Activated T-helper 9 cell treated with anti-CD3 and anti-CD28 coated beads, Interleukin-2, amount 50 U/mL, for 16 hours (primary cell): ENCODE data around the gene DCTN2.

Experiments used
- DNase-seq: peaks from one replicate; pipeline ENCODE4 v3.0.0-alpha.2; 2020; ENCODE audit warnings: low read depth

DCTN2 gene

DNA sequence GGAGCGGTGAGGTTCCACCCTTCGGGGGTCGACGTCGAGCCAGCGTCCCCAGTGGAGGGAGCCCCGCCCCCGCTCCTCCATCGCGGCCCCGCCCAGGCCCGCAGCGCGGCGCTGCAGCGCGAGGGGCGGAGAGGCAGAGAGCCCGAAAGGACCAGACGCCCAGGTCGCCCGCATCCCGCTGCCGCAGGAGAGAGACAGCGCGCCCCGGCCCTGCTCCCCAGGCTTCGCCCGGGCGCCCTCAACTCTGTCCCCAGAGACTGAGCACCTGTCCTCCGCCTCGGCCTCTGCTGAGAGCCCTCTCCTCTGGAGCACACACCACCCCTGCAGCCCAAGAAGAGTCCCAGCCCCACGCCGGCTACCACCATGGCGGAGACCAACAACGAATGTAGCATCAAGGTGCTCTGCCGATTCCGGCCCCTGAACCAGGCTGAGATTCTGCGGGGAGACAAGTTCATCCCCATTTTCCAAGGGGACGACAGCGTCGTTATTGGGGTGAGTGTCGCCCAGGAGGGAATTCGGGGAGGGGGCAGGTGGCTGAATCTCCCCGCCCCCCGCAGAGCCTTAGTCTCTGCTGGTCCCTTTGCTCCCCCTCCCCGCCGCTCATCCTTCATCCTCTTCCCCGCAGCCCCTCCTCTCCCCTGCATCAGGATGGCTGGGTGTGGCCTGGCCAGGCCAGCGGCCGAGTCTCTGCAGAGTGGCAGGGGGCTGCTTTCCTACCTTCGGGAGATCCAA, 3.1 kb upstream of the DCTN2 start, which contains the start of gene KIF5A:
Gene KIF5A, plus strand, starts transcription at position 136 of the 732 bp plus-strand sequence. Its CDS starts 228 bp downstream, at position 364.
- DNase-seq: peak; percentile 37

DNA sequence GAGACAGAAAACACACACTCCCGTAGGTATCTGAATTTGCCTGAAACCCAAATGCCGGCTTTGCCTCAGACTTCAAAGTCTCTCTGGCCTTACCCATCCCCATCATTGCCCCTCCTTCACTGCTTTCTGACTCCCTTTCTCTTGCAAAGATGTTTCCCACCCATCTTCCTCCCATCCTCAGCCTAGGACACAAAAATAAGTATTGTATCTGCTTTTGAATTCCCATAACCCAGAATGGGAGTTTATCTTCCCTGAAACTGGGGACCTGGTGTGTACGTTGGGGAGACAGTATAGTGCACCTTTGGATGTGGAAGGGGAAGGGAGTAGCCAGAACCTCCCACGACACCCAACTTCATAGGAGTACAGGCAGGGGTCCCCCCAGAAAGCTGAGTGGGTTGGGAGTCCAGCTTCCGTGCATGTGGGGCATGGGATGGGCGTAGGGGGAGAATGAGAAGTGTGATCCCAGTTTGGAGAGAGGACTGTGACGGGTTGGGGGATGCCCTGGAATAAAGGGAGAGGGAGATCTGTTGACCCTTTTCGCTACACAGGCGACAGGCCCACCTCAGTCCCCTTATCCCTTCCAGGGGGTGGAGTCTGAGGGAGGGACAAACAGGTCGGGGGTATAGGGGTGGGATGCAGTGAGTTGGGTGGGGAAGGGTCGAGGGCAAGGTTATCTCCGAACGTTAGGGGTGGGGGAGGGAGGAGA, 2.4 kb upstream of the DCTN2 start:
- no peak for DNase-seq

DNA sequence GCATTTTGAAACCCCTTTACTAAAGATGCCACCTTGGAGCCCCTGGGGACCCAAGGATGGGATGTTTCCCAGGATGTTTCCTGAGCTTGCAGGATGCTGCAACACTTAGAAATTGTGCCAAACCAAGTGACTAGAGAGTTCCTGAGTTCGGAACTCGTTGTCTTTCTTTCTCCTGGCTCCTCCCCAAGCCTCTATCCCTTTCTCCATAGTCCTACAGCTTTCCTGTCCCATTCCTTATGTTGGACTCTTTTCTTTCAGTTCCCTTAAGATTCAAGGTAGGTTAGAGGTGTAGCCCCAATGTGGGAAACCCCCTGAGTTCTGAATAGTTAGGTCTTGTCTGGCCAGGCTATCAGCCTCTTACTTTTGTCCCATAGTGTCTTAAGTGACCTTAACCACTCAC, 1.5 kb upstream of the DCTN2 start:
- no peak for DNase-seq

DNA sequence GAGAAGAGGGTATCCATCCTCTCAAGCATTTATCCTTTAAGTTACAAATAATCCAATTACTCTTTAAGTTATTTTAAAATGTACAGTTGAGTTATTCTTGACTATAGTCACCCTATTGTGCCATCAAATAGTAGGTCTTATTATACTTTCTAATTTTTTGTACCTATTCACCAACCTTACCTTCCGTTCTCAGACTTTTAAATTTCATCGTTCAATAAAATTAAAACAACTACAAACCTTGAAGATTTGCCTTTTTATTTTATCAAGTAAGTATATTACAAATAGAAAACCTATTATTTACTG, 972 bp upstream of the DCTN2 start:
- no peak for DNase-seq

DNA sequence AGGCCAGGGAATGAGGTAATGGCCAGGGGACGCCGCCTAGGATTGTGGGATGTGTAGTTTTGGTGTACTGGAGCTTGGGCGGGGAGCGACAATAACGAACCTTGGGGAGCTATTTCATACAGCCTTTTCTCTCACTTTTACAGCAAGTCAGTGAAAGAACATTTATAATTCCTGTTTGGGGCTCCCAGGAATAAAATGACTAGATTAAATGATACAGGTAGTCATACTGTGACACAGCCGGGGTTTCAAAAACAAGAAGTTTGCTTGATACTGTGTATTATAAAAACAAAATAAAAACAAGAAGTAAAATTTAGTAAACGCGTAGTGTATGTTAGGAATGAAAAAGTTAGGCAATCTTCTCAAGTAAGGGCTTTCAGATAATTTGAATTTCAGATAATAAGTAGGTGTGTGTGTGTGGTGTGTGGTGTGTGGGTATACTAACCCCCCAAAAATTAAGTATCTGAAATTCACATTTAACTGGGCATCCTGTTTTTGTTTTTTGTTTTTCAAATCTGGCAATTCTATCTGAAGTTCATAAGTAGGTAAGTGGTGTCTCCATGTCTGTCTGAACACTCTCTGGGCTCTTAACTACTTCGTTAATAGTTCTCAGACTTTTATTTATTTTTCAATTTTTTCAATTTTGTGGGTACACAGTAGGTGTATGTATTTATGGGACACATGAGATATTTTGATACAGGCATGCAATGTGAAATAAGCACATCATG, 458 bp upstream of the DCTN2 start:
- no peak for DNase-seq

DNA sequence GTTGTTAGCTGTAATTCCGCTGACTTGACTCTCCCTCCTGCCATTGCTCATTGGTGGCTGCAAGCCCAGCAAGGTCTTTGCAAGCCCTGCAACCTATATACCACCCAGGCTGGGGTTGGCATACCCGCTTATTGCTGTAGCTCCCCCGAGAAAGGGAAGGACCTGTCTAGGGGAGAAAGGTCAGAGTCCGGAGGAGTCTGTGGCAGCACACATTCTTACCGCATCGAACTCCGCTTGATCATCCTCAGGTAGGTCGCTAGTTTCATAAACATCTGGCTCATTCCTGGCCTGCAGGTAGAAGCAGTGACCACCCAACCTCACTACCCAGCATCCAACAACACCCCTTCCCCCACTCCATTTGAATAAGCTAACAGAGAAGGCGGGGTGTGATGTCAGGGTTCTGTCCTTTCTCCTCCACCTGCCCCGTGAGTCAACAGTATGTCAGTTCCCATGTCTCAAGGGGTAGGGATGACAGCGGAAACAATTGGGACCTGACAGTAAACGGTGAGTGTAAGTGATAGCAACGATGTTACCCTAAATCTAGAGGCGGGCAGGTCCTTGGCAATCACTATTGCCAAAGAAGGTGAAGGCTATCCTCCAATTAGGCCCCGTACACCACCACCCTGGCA, 1.1 kb downstream of the DCTN2 start:
- DNase-seq: no peak

DNA sequence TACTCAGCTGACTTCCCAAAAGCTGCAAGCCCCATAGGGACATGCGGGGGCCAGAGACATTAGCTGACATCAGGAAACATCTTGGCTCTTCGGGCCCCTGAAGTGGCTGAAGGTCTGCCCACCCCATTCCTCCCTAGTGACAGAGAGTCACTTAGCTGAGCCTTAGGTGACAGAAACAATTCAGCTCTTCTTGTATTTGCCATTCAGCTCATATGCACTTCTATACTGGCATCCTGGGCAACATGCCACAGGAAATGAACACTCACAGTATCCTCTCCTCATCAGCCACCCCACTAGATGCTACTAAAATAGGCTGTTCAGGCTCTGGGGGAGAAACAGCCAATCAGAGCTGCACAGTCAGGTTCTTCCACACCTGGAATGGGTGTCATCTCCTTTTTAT, 3.4 kb downstream of the DCTN2 start:
- DNase-seq: no peak

DNA sequence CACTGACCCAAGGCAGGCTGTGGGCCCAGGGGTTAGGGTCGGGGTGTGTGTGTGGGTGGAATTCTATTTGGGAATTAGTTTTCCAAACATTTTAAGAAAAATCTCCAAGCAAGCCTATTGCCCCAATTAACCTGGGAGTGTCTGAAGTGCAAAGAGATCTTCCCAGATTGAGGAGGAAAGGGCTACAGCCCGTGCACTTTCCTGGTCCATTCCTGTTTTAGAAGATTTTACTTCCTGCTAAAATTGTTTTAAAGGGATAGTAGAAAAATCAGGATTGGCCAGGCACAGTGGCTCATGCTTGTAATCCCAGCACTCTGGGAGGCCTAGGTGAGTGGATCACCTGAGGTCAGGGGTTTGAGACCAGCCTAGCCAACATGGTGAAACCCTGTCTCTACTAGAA, 5.3 kb downstream of the DCTN2 start:
- no peak for DNase-seq

DNA sequence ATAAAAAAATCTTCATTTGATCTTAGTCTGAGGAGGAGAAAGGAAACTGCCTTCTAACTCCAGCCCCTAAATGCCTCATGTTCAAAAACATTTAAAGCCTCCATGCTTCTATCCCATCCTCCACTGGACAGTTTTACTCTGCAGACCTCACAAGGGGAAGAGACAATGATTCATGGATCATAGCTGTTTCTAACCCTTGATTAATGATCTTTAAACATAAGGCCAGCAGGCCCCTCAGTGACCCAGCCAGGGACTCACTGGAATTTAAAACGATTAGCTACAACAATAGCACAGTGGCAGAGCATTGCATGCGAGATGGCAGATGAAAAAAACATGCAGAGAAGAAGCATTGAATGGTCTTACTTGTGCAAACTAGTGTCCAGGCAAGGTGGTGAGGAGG, 6.0 kb downstream of the DCTN2 start:
- DNase-seq: no peak

DNA sequence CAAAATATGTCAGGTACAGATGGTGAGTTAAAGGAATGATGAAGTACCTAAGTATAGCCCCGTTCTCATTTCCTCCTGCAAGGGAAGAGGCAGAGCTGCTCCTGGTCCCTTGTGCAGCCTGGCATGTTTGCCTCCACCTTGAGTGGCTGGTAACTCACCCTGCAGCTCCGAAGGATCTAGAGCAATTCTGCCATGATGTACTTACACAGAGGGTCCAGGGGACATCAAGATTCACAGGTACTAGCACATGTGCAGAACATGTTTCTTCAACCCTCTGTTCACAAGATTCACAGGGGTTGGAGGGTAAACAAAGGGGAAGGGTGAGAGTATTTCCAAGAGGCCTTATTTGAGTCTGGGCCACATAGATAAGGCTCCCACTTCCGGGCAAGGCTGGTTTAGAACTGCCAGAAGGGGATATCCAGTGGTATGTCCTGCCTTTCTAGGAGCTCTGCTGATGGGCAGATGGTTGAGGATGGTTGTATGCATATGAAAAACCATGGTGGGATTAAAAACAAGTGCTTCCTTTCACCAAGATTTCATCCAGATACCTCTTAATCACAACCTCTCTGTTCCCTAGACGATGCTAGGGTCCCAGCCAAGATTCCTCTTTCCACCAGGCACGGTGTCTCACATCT, 7.7 kb downstream of the DCTN2 start:
- no peak for DNase-seq

DNA sequence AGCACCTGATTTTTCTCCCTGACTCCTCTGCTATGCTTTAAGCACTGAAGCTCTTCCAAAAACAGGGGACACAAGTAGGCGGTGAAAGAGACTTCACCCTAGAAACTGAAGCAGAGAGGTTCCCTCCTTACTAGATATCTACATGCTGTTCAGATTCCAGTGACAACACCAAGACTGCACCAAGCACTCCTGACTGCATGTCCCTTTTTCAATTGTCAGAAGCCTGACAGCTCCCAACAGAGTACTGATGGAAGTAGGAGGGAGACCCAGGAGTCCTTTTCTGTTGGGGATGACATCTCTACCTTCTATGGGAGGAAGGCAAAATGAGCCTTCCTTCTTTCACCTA, 10.4 kb downstream of the DCTN2 start:
- no peak for DNase-seq

DNA sequence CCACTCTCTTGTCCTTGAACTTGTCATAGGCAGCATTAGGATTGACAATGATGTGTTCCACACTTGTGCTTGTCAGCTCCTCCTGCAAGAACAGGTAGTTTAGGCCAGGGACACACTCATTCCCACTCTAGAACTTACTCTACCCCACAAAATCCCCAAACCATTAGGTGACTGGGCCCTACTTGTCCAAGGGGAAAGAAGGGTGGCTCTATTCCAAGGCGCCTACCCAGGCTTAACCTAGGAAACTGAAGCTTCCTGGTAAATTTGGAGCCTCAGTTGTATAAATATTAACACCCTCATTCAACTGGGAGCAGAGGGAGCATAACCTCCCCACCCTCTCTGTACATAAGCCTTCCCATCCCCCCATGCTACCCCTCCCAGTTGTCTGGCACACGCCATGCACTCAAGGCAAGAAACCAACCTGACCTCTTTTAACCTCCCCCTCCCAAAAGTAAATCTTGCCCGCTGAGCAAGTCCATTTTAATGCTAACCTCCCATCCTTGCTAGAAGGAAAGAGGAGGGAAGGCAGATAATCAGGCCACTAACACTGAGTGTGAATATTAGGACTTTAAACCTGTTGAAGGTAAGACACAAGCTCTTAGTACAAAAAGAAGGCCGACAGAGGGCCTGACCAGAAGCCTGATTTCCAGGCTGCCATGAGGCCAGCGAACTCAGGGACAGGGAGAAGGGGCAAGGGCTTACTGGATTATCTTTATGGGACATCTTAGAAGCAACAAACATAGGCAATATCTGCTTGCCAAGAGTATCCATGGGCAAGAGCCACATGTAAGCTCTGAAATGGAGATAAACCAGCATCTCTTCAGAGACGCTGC, 11.0 kb downstream of the DCTN2 start:
- DNase-seq: no peak

DNA sequence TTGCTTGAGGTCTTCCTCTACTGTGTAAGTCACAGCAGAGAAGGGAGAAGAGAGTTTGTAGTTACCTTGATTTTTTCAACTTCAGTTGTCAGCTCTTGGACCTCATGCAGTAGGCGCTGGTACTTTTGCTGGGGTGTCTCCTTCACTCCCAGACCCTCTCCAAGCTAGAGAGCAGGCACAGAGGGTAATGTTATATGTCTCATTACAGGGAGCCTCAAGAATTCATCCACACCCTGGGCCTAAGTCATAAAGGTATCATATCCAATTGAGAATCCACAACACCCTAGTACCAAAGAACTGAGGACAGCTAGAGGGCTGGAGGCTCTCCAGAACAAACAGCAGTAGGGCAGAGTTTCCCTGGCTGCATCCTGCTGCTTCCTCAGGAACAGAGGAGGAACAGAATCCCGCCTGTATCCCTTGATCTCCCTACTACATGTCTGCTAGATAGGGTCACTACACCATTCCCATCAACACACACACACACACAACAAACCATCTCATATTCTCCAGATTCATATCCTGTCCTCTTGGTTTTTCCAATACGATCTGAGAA, 11.9 kb downstream of the DCTN2 start:
- no peak for DNase-seq

DNA sequence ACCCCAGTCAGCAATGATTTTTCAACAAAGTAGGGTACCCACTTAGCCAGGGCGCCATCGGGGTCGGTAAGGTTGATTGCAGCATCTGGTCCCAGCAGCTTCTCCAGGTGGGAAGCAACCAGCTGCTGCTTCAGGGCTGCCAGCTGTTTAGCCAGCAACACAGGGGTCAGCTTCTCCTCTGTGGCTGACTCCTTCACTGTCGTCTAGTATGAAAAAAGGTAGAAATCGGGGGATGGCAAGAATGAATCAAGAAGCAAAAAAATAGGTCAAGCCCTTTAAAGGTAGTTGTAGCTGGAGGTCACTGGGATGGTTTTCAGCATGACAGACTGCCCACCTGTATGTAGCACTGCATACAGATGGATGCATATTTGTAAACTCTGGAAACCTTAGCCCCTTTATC, 12.7 kb downstream of the DCTN2 start:
- DNase-seq: no peak

DNA sequence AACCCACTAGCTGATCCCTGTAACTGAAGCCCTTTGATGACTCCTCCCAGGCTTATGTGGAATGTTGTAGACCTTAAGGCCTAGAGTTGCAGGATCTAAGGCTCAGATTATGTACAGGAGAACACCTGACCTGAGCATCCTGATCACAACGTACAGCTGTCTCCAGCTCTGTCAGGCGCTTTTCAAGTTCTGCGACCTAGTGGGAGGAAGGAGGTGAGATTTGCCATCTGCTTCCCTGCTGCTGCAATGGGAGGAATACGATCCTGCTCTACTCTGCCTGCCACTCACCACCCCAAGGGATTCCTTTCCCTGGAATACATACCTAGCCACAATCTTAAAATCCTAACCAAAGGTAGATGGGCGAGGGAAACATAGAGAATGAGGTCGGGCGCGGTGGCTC, 13.9 kb downstream of the DCTN2 start:
- DNase-seq: no peak

DNA sequence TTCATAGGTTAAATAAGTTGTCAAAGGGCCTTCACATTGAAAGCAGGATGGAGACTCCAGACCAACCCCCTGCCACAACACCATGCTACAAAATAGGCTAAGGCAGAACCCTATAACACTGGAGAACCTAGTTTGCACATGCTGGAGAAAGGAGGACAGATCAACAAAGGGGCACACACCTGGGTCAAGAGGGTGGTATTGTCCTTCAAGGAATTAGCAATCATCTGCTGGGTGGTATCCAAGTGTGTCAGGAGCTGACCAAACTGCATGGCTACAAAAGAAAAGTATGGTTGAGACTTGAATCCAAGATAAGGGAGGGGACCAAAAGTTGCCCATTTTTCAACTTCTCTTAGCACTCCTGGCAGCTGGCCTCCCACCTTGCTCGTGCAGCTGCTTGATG, 15.2 kb downstream of the DCTN2 start:
- no peak for DNase-seq

DNA sequence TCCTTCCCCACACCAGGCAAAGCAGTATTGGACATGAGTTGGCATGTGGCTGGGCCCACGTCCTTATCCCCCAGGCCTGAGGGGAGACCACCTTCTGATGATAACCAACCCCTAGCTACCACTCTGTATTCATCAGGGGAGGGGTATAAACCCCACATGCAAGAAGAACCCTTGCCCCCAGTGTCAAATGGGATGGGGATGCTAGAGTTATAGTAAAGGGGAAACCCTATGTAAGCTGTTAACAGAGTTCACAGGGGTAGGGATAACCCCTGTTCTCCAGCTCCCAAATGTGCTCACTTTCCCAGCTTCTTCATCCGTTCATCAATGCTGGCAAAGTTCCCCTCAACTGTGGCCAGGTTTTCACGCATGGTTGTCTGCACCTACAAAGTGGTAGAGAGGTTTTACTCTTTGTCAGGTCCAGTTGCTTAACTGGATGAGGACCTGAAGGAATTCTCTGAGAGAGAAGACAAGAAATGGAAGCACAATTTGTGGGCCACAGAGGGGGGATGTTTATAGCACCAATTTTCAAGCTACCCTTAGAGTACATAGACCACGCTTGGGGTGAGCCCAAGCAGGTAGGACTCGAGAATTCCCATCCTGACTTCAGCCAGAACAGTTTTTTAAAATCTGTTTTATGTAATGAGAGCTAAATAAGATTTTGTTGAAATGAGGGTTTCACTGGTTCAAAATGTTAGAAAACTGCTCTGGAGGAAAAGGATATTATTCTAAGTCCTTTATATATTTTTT, 16.4 kb downstream of the DCTN2 start:
- no peak for DNase-seq

DNA sequence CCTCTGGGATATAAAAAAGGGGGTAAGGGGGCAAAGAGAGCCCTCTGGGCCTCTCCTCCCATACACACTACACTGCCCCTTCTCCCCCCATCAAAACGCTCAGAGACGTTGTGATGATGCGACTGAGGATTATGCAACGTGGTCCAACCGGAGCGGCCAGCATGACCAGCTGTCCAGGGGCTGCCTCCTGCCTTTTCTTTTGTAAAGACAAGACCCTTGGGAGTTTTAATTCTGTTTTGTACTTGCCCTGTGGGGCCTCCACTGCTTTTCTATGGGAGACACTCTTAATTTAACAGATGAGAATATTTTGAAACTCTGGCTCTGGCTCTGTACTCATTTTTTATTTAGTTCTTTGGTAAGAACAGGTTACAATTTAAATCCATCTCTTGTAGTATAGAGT, 17.2 kb downstream of the DCTN2 start:
- no peak for DNase-seq

DNA sequence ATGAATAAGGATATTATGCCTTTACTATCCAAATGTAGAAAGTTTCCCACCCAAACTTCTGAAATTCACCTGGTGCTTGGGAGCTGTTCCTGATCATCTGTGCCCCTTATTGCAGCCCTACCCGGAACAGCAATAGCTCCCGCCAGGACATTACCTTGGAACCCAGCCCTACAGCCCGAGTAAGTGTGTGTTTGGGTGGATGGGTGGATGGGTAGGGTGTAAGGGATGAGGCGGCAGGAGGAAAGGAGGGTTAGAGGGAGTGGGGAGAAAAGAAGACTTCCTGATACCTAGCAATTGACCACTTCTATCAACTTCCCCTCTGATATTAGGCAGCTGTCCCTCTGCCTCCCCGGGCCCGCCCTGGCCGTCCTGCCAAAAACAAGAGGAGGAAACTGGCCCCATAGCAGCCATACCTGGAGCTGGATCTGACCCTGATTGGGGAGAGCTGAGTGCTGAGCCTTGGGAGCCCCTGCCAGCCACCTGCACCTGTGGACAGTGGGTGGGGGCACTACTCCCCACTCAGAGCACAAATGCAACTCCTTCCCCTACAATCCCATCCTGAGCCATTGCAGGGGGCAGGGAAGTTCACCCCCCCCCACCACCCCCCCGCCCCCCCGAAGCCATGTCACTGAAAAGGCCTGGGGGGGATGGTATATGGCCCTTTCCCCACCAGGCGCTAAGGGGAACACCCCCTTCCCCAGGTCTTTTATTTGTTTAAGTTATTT, 18.0 kb downstream of the DCTN2 start:
- DNase-seq: no peak

DNA sequence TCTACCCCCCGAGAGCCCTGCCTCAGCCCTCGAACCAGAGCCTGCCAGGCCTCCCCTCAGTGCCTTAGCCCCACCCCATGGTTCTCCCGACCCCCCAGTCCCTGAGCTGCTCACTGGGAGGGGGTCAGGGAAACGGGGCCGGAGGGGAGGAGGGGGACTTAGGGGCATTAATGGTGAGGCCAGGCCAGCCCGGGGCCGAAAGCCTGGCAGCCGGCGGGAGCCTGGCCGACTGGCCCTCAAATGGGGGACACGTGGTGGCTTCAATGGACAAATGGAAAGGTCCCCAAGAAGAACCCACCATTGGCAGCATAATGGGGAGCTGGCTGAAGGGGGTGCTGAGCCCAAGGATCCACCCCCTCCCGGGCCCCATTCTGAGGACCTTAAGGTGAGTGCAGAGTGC, 18.8 kb downstream of the DCTN2 start:
- DNase-seq: no peak
